ENCODE measurements around the gene TRAPPC11.
"Not testable (repeated sequence)": the region's sequence is repeated elsewhere in the genome, so short reads cannot be mapped to it uniquely, and the experiment has no call there.

The TRAPPC11 gene

DNA sequence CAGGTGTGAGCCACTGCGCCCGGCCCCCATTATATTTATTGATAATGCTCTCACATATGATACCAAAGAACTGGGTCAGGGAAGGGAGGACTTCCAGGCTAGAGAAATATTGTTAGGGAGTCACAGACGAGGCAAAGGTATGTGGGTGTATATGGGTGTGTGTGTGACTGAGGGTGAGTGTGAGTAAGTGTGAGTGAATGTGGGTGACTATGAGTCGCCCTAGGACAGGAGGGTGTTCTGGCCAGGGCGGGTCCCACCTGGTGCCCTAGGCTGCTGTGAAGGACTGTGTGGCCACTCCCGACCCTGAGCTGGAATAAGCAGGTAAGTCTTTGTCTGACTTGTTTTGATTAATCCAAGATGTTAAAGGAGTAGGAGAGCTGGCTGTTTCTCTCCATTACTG is 34.5 kb upstream of the TRAPPC11 start:
- Histone ChIP-seq H3K27ac (ENCODE audit: poor library complexity, severe bottlenecking) (no peak overlapping the region), H3K4me1 (ENCODE audit: insufficient read depth, poor library complexity, severe bottlenecking) (no peaks in the 10 kb centered on the region), H3K9me3 (ENCODE audit: severe bottlenecking) (no peaks in the 10 kb centered on the region), H3K4me3 (ENCODE audit: severe bottlenecking) (no peak overlapping the region), H3K36me3 (ENCODE audit: low read depth) (no peaks in the 10 kb centered on the region), H3K27me3 (ENCODE audit: insufficient read depth, poor library complexity, severe bottlenecking) (no peaks in the 10 kb centered on the region)
- peak; percentile 63 for ATAC-seq (ENCODE audit: low read depth)
- TF ChIP-seq CTCF (IDR thresholded peaks at IDR 0.05; ENCODE audit: poor library complexity, severe bottlenecking) = no peak
- no peak for DNase-seq (ENCODE audit: low spot score)

DNA sequence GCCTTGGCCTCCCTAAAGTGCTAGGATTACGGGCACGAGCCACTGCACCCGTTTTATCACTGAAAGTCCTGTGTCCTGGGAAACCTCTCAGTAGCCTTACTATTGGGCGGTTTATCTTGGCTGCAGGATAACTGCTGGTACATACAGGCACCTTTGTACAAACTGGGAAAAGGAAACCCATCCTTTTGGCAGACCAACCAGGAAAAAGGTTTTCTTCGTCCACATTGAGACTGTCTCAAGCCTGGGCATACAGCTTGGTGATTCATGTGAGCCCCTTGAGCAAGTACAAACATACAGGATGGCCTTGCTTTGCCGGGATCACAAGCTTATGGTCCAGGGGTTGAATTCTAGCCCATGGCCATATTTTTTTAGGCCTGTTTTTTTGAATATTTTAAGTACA is 32.9 kb upstream of the TRAPPC11 start:
- Histone ChIP-seq H3K4me3 (ENCODE audit: severe bottlenecking) (no peak overlapping the region), H3K4me1 (ENCODE audit: insufficient read depth, poor library complexity, severe bottlenecking) (no peaks in the 10 kb centered on the region)

DNA sequence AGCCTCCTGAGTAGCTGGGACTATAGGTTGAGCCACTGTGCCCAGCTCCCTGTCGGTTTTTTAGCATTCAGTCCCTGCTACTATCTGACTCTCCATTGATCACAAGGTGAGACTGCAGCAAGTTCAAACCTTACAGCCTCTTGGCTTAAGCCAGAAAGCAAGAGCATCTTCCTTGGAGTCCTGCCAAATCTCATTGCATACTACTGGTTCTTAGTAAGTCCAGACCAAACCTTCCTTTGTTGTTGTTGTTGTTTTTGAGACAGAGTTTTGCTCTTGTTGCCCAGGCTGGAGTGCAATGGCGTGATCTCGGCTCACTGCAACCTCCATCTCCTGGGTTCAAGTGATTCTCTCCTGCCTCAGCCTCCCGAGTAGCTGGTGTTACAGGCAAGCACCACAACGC is 31.8 kb upstream of the TRAPPC11 start:
- not testable (repeated sequence) for H3K27ac ChIP-seq (ENCODE audit: poor library complexity, severe bottlenecking); H3K4me3 ChIP-seq (ENCODE audit: severe bottlenecking); H3K36me3 ChIP-seq (ENCODE audit: low read depth); H3K27me3 ChIP-seq (ENCODE audit: insufficient read depth, poor library complexity, severe bottlenecking); DNase-seq (ENCODE audit: low spot score); H3K9me3 ChIP-seq (ENCODE audit: severe bottlenecking); ATAC-seq (ENCODE audit: low read depth); H3K4me1 ChIP-seq (ENCODE audit: insufficient read depth, poor library complexity, severe bottlenecking)

More for the DNA sequence above, 32.9 kb upstream of the TRAPPC11 start:
- TF ChIP-seq CTCF (IDR thresholded peaks at IDR 0.05; ENCODE audit: poor library complexity, severe bottlenecking) = no peak
- H3K36me3 ChIP-seq (ENCODE audit: low read depth) = no peaks in the 10 kb centered on the region
- no peaks in the 10 kb centered on the region for H3K9me3 ChIP-seq (ENCODE audit: severe bottlenecking)
- H3K27ac ChIP-seq (ENCODE audit: poor library complexity, severe bottlenecking) = no peak overlapping the region
- ATAC-seq (ENCODE audit: low read depth) (no peak), DNase-seq (ENCODE audit: low spot score) (no peak)
- no peaks in the 10 kb centered on the region for H3K27me3 ChIP-seq (ENCODE audit: insufficient read depth, poor library complexity, severe bottlenecking)

DNA sequence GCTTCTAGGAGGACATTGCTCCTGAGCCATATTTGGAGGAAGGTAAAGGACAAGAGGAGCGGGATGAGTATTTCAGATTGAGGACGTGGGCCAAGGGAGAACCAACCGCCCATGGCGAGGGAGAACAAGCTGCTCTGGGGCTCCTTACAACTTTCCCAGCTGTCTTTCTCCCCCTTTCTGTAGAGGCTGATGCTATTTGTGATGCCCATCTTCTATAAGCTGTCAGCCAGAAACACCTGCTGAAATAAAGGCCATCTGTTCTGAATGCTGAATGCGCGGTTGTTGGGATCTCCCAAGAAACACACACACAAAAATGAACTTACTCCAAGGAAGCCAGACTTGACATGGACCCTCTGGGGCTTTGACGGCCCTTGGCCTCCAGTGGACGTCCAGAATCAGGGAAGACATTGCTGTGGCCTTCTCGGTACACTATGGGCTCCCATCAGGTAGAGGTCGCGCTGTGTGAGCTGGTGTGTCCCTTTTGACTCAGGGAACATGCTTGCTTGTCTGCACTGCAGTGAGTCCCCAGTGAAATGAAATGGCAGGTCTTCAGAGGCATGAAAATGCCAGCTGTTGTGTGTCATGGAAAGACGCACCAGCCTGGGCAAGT is 31.0 kb upstream of the TRAPPC11 start:
- no peaks in the 10 kb centered on the region for H3K36me3 ChIP-seq (ENCODE audit: low read depth)
- no peak overlapping the region for H3K27ac ChIP-seq (ENCODE audit: poor library complexity, severe bottlenecking)
- TF ChIP-seq CTCF (IDR thresholded peaks at IDR 0.05; ENCODE audit: poor library complexity, severe bottlenecking) = no peak
- DNase-seq (ENCODE audit: low spot score) (no peak), ATAC-seq (ENCODE audit: low read depth) (no peak)
- H3K4me3 ChIP-seq (ENCODE audit: severe bottlenecking) = no peak overlapping the region
- H3K27me3 ChIP-seq (ENCODE audit: insufficient read depth, poor library complexity, severe bottlenecking) = no peaks in the 10 kb centered on the region
- no peaks in the 10 kb centered on the region for H3K9me3 ChIP-seq (ENCODE audit: severe bottlenecking)
- no peaks in the 10 kb centered on the region for H3K4me1 ChIP-seq (ENCODE audit: insufficient read depth, poor library complexity, severe bottlenecking)

DNA sequence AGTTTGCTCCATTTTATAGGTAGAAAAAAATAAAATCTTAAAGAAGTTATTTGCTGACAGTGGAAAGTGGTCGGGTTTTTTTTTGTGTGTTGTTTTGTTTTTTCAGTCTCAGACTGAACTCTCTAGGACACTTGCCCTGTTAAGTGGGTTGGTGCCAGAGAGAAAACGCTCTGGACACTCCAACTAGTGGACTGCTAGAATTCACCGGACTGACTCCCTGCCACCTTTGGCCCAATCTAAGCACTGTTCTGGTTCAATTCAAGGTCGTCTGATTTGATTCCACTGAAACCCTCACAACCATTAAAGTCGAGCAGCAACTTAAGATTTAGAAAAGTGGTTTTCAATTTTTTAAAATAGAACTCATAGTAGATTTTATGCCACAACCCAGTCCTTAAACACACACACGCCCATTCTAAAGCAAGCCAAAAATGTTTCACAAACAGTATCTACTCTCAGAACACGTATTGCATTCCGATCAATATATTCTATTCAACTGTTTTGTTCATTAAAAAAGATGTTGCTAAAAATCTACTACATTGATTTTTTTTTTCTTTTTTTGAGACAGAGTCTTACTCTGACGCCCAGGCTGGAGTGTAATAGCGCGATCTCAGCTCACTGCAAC is 27.4 kb upstream of the TRAPPC11 start:
- no peak for ATAC-seq (ENCODE audit: low read depth)
- DNase-seq (ENCODE audit: low spot score) = no peak
- no peaks in the 10 kb centered on the region for H3K36me3 ChIP-seq (ENCODE audit: low read depth)
- no peak overlapping the region for H3K27ac ChIP-seq (ENCODE audit: poor library complexity, severe bottlenecking)
- H3K4me3 ChIP-seq (ENCODE audit: severe bottlenecking) = no peak overlapping the region
- no peaks in the 10 kb centered on the region for H3K9me3 ChIP-seq (ENCODE audit: severe bottlenecking)
- no peaks in the 10 kb centered on the region for H3K27me3 ChIP-seq (ENCODE audit: insufficient read depth, poor library complexity, severe bottlenecking)
- peaks cover 4% of the 10 kb centered on the region for H3K4me1 ChIP-seq (ENCODE audit: insufficient read depth, poor library complexity, severe bottlenecking)
- TF ChIP-seq CTCF (IDR thresholded peaks at IDR 0.05; ENCODE audit: poor library complexity, severe bottlenecking) = no peak

Data from RWPE2 (cell line).